ENCODE measurements around the gene SEMA5B.

SEMA5B gene

DNA sequence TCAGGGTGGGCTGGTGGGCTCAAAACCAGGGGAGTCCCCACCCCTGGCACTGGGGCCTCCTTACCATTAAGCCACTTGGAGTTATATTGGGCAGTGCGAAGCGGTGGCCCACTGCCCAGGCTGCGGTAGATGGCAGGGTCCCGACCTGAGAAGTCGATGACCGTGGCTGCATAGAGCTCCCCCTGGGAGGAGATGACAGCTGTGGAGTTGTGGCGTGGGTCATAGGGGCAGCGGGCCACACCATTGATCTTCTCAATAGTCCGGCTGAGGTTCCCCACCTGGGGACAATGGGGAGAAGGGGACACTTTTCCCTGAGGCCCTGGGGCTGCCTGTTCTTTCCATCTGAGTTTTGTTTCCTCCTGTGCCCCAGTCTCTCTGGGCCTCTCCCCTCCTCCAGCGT, 99.8 kb downstream of the SEMA5B start:
- Histone ChIP-seq H3K36me3 (ENCODE audit: insufficient read depth, low read length) (peaks cover 27% of the 10 kb centered on the region; the same call in 1 of the 2 replicates), H3K9ac (ENCODE audit: insufficient read length) (no peak overlapping the region), H3K27ac (no peak overlapping the region), H3K9me3 (ENCODE audit: low read depth, low read length) (no peaks in the 10 kb centered on the region), H3K4me3 (no peak overlapping the region)
- no peak for TF ChIP-seq FOXP2 (optimal IDR thresholded peaks at IDR 0.05; ENCODE audit: control extremely low read depth, extremely low read length, insufficient read depth)
- TF ChIP-seq EZH2 (IDR thresholded peaks at IDR 0.05), result no peak
- TF ChIP-seq POLR2AphosphoS5 (IDR thresholded peaks at IDR 0.05; ENCODE audit: borderline replicate concordance, low read depth, low read length), result no peak
- no peak for DNase-seq (ENCODE audit: low read depth, low spot score)

- H3K4me3 ChIP-seq, result no peak overlapping the region
- no peaks in the 10 kb centered on the region for H3K9me3 ChIP-seq (ENCODE audit: low read depth, low read length)
- H3K9ac ChIP-seq (ENCODE audit: insufficient read length), result no peak overlapping the region
- TF ChIP-seq EZH2 (IDR thresholded peaks at IDR 0.05), result no peak
- TF ChIP-seq POLR2AphosphoS5 (IDR thresholded peaks at IDR 0.05; ENCODE audit: borderline replicate concordance, low read depth, low read length), result no peak
- no peak for TF ChIP-seq FOXP2 (optimal IDR thresholded peaks at IDR 0.05; ENCODE audit: control extremely low read depth, extremely low read length, insufficient read depth)
- peaks cover 32% of the 10 kb centered on the region; the same call in 1 of the 2 replicates for H3K36me3 ChIP-seq (ENCODE audit: insufficient read depth, low read length)
- no peak overlapping the region for H3K27ac ChIP-seq
- no peak for DNase-seq (ENCODE audit: low read depth, low spot score)
Observed at GRCh38 chr3:122926811-122927210, 100.8 kb downstream of the SEMA5B start.

DNA sequence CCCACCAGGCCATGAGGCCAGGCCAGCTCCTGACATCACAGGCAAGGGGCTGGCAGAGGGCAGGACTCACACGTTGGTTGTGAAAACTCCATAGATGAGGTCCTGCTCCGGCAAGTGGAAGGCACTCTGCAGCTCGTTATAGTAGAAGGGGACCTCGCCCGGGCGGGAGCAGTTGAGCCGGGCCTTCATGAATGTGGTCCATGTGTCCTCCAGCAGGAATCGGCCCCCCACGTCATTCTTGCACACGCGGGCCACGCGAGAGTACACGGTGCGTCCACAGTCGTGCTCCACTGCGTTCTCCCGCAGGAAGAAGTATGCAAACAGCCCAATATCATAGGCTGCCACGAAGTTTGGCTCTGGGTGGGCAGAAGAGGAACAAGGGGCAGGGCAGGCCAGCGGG, 101.2 kb downstream of the SEMA5B start:
- no peak for DNase-seq (ENCODE audit: low read depth, low spot score)
- TF ChIP-seq FOXP2 (optimal IDR thresholded peaks at IDR 0.05; ENCODE audit: control extremely low read depth, extremely low read length, insufficient read depth), result no peak
- TF ChIP-seq POLR2AphosphoS5 (IDR thresholded peaks at IDR 0.05; ENCODE audit: borderline replicate concordance, low read depth, low read length), result no peak
- TF ChIP-seq EZH2 (IDR thresholded peaks at IDR 0.05), result no peak
- Histone ChIP-seq H3K36me3 (ENCODE audit: insufficient read depth, low read length) (peaks cover 34% of the 10 kb centered on the region; the same call in 1 of the 2 replicates), H3K9ac (ENCODE audit: insufficient read length) (no peak overlapping the region), H3K9me3 (ENCODE audit: low read depth, low read length) (no peaks in the 10 kb centered on the region), H3K27ac (no peak overlapping the region), H3K4me3 (no peak overlapping the region)

DNA sequence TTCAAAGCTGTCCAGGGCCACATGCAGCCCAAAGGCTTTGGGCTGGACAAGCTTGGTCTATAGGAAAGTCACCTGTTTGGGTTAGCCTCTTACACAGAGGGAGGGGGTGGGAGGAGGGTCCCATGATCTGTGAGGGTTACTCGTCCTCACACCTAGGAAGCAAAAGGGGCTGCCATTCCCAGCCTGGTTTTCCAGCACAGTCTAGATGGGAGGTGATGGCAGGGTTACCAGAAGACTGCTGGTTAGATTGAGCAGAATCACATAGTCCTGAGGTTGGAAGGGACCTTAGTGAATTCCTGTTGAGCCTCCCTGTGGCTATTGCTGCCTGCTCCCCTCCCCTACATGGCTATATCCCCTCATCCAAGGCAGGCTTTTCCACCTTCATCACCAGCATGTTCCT, 101.8 kb downstream of the SEMA5B start:
- Histone ChIP-seq H3K4me3 (no peak overlapping the region), H3K9me3 (ENCODE audit: low read depth, low read length) (no peaks in the 10 kb centered on the region), H3K36me3 (ENCODE audit: insufficient read depth, low read length) (peaks cover 40% of the 10 kb centered on the region), H3K27ac (no peak overlapping the region), H3K9ac (ENCODE audit: insufficient read length) (no peak overlapping the region)
- DNase-seq (ENCODE audit: low read depth, low spot score), result no peak
- TF ChIP-seq POLR2AphosphoS5 (IDR thresholded peaks at IDR 0.05; ENCODE audit: borderline replicate concordance, low read depth, low read length) (no peak), FOXP2 (optimal IDR thresholded peaks at IDR 0.05; ENCODE audit: control extremely low read depth, extremely low read length, insufficient read depth) (no peak), EZH2 (IDR thresholded peaks at IDR 0.05) (no peak)

GRCh38 chr3:122924056-122924455, 103.5 kb downstream of the SEMA5B start:
- no peak overlapping the region for H3K9ac ChIP-seq (ENCODE audit: insufficient read length)
- H3K27ac ChIP-seq, result peak overlapping the region; percentile 34; the same call in 1 of the 2 replicates
- DNase-seq (ENCODE audit: low read depth, low spot score), result no peak
- H3K9me3 ChIP-seq (ENCODE audit: low read depth, low read length), result no peaks in the 10 kb centered on the region
- H3K4me3 ChIP-seq, result no peak overlapping the region
- peaks cover 45% of the 10 kb centered on the region for H3K36me3 ChIP-seq (ENCODE audit: insufficient read depth, low read length)
- no peak for TF ChIP-seq POLR2AphosphoS5 (IDR thresholded peaks at IDR 0.05; ENCODE audit: borderline replicate concordance, low read depth, low read length)
- no peak for TF ChIP-seq EZH2 (IDR thresholded peaks at IDR 0.05)
- no peak for TF ChIP-seq FOXP2 (optimal IDR thresholded peaks at IDR 0.05; ENCODE audit: control extremely low read depth, extremely low read length, insufficient read depth)

DNA sequence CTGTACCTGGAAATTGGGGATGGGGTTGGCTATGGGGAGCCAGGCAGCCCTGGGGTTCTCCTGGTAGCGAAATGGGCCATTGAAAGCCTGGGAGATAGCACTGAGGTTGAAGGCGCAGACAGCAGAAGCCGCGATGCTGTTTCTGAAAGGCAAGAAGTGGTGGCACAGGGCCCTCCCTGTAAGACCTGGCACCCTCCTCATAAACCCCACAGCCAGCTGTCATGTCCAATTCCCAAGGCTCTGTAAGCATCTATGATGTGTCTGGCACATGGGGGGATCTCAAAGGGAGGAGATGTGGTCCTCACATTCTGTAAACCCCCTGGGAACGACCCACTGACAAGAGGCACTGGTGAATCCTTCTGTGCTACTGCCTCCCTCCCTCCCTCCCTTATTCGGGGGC, 104.0 kb downstream of the SEMA5B start:
- Histone ChIP-seq H3K9ac (ENCODE audit: insufficient read length) (no peak overlapping the region), H3K4me3 (no peak overlapping the region), H3K9me3 (ENCODE audit: low read depth, low read length) (no peaks in the 10 kb centered on the region), H3K27ac (no peak overlapping the region), H3K36me3 (ENCODE audit: insufficient read depth, low read length) (peaks cover 45% of the 10 kb centered on the region)
- TF ChIP-seq FOXP2 (optimal IDR thresholded peaks at IDR 0.05; ENCODE audit: control extremely low read depth, extremely low read length, insufficient read depth) (no peak), POLR2AphosphoS5 (IDR thresholded peaks at IDR 0.05; ENCODE audit: borderline replicate concordance, low read depth, low read length) (no peak), EZH2 (IDR thresholded peaks at IDR 0.05) (no peak)
- no peak for DNase-seq (ENCODE audit: low read depth, low spot score)

- Histone ChIP-seq H3K36me3 (ENCODE audit: insufficient read depth, low read length) (peaks cover 55% of the 10 kb centered on the region), H3K9ac (ENCODE audit: insufficient read length) (no peak overlapping the region), H3K4me3 (no peak overlapping the region), H3K27ac (no peak overlapping the region), H3K9me3 (ENCODE audit: low read depth, low read length) (no peaks in the 10 kb centered on the region)
- DNase-seq (ENCODE audit: low read depth, low spot score), result no peak
- TF ChIP-seq EZH2 (IDR thresholded peaks at IDR 0.05) (no peak), FOXP2 (optimal IDR thresholded peaks at IDR 0.05; ENCODE audit: control extremely low read depth, extremely low read length, insufficient read depth) (no peak), POLR2AphosphoS5 (IDR thresholded peaks at IDR 0.05; ENCODE audit: borderline replicate concordance, low read depth, low read length) (no peak)
Observed at GRCh38 chr3:122921791-122922651, 105.5 kb downstream of the SEMA5B start.

GRCh38 chr3:122920986-122921385, 106.6 kb downstream of the SEMA5B start:
- H3K9me3 ChIP-seq (ENCODE audit: low read depth, low read length), result no peaks in the 10 kb centered on the region
- no peak overlapping the region for H3K9ac ChIP-seq (ENCODE audit: insufficient read length)
- TF ChIP-seq EZH2 (IDR thresholded peaks at IDR 0.05) (no peak), FOXP2 (optimal IDR thresholded peaks at IDR 0.05; ENCODE audit: control extremely low read depth, extremely low read length, insufficient read depth) (no peak), POLR2AphosphoS5 (IDR thresholded peaks at IDR 0.05; ENCODE audit: borderline replicate concordance, low read depth, low read length) (no peak)
- DNase-seq (ENCODE audit: low read depth, low spot score), result no peak
- H3K27ac ChIP-seq, result no peak overlapping the region
- peaks cover 63% of the 10 kb centered on the region for H3K36me3 ChIP-seq (ENCODE audit: insufficient read depth, low read length)
- H3K4me3 ChIP-seq, result no peak overlapping the region

All from SK-N-MC (cell line).